ENCODE results near the gene YIPF2. TPM values are rescaled to one million over a fixed set of nuclear protein-coding genes. Genes with fewer than 3 reads are reported as not detected.

YIPF2 gene
- total RNA-seq, 1 donor from 2014 or later: 68.4 TPM

GRCh38 chr19:10923260-10924112 is 5.0 kb downstream of the YIPF2 start:
- H3K4me3 Mint-ChIP-seq (ENCODE audit: unreplicated experiment): no peak overlapping the region
- no peaks in the 10 kb centered on the region for H3K27me3 Mint-ChIP-seq (ENCODE audit: unreplicated experiment)
- DNase-seq (ENCODE audit: extremely low spot score, unreplicated experiment): no peak

GRCh38 chr19:10922638-10923014 is 5.8 kb downstream of the YIPF2 start:
- H3K4me3 Mint-ChIP-seq (ENCODE audit: unreplicated experiment): no peak overlapping the region
- H3K27ac Mint-ChIP-seq (ENCODE audit: unreplicated experiment): no peak overlapping the region
- DNase-seq (ENCODE audit: extremely low spot score, unreplicated experiment): no peak
- no peaks in the 10 kb centered on the region for H3K27me3 Mint-ChIP-seq (ENCODE audit: unreplicated experiment)
- H3K4me1 Mint-ChIP-seq (ENCODE audit: unreplicated experiment): peaks cover 6% of the 10 kb centered on the region
- H3K36me3 Mint-ChIP-seq (ENCODE audit: unreplicated experiment): peaks cover 21% of the 10 kb centered on the region
- TF ChIP-seq CTCF (IDR thresholded peaks at IDR 0.05): no peak
- H3K9me3 Mint-ChIP-seq (ENCODE audit: unreplicated experiment): no peaks in the 10 kb centered on the region

More at GRCh38 chr19:10923260-10924112, 5.0 kb downstream of the YIPF2 start:
- TF ChIP-seq CTCF (IDR thresholded peaks at IDR 0.05): no peak
- H3K9me3 Mint-ChIP-seq (ENCODE audit: unreplicated experiment): no peaks in the 10 kb centered on the region
- H3K27ac Mint-ChIP-seq (ENCODE audit: unreplicated experiment): no peak overlapping the region
- peaks cover 10% of the 10 kb centered on the region for H3K4me1 Mint-ChIP-seq (ENCODE audit: unreplicated experiment)
- H3K36me3 Mint-ChIP-seq (ENCODE audit: unreplicated experiment): peaks cover 21% of the 10 kb centered on the region

- peaks cover under 1% of the 10 kb centered on the region for H3K4me1 Mint-ChIP-seq (ENCODE audit: unreplicated experiment)
- H3K9me3 Mint-ChIP-seq (ENCODE audit: unreplicated experiment): no peaks in the 10 kb centered on the region
- no peaks in the 10 kb centered on the region for H3K27me3 Mint-ChIP-seq (ENCODE audit: unreplicated experiment)
- peaks cover 21% of the 10 kb centered on the region for H3K36me3 Mint-ChIP-seq (ENCODE audit: unreplicated experiment)
- no peak for TF ChIP-seq CTCF (IDR thresholded peaks at IDR 0.05)
- H3K27ac Mint-ChIP-seq (ENCODE audit: unreplicated experiment): no peak overlapping the region
- no peak overlapping the region for H3K4me3 Mint-ChIP-seq (ENCODE audit: unreplicated experiment)
- no peak for DNase-seq (ENCODE audit: extremely low spot score, unreplicated experiment)
Observed at GRCh38 chr19:10921910-10922637, 6.4 kb downstream of the YIPF2 start.

- peaks cover 21% of the 10 kb centered on the region for H3K36me3 Mint-ChIP-seq (ENCODE audit: unreplicated experiment)
- H3K4me1 Mint-ChIP-seq (ENCODE audit: unreplicated experiment): no peaks in the 10 kb centered on the region
- H3K27ac Mint-ChIP-seq (ENCODE audit: unreplicated experiment): no peak overlapping the region
- DNase-seq (ENCODE audit: extremely low spot score, unreplicated experiment): no peak
- H3K9me3 Mint-ChIP-seq (ENCODE audit: unreplicated experiment): no peaks in the 10 kb centered on the region
- no peak overlapping the region for H3K4me3 Mint-ChIP-seq (ENCODE audit: unreplicated experiment)
- no peak for TF ChIP-seq CTCF (IDR thresholded peaks at IDR 0.05)
- H3K27me3 Mint-ChIP-seq (ENCODE audit: unreplicated experiment): no peaks in the 10 kb centered on the region
Observed at GRCh38 chr19:10921199-10921909, 7.1 kb downstream of the YIPF2 start.
